Measurements from ENCODE around the gene DOCK4.
A peak's percentile ranks its signal among the peaks of the same experiment; 100 is the strongest.
"Not testable (repeated sequence)": the region's sequence is repeated elsewhere in the genome, so short reads cannot be mapped to it uniquely, and the experiment has no call there.

The DOCK4 gene

GRCh38 chr7:112132051-112132694, 74.0 kb downstream of the DOCK4 start:
- no peak for DNase-seq

GRCh38 chr7:112130729-112131410, 75.3 kb downstream of the DOCK4 start:
- DNase-seq, result no peak

- no peak for DNase-seq
These were observed 76.4 kb downstream of the DOCK4 start for GRCh38 chr7:112129655-112130323.

GRCh38 chr7:112128461-112129425, 77.5 kb downstream of the DOCK4 start:
- not testable (repeated sequence) for DNase-seq

GRCh38 chr7:112128041-112128440, 78.2 kb downstream of the DOCK4 start:
- DNase-seq, result not testable (repeated sequence)

GRCh38 chr7:112125250-112125649, 80.9 kb downstream of the DOCK4 start:
- DNase-seq, result no peak

GRCh38 chr7:112124061-112124766, 82.0 kb downstream of the DOCK4 start:
- DNase-seq, result no peak

- DNase-seq, result peak; percentile 3
These were observed 83.4 kb downstream of the DOCK4 start for GRCh38 chr7:112122798-112123197.

GRCh38 chr7:112122144-112122543, 84.1 kb downstream of the DOCK4 start:
- no peak for DNase-seq

GRCh38 chr7:112121318-112121717, 84.9 kb downstream of the DOCK4 start:
- no peak for DNase-seq

GRCh38 chr7:112120696-112121217, 85.4 kb downstream of the DOCK4 start:
- no peak for DNase-seq

- no peak for DNase-seq
These were observed 87.3 kb downstream of the DOCK4 start for GRCh38 chr7:112118581-112119566.

- no peak for DNase-seq
These were observed 89.3 kb downstream of the DOCK4 start for GRCh38 chr7:112116894-112117293.

GRCh38 chr7:112116358-112116757, 89.8 kb downstream of the DOCK4 start:
- DNase-seq, result no peak

GRCh38 chr7:112115880-112116279, 90.3 kb downstream of the DOCK4 start:
- no peak for DNase-seq

GRCh38 chr7:112113913-112114575, 92.2 kb downstream of the DOCK4 start:
- DNase-seq, result no peak

- peak; percentile 27 for DNase-seq
These were observed 93.4 kb downstream of the DOCK4 start for GRCh38 chr7:112112822-112113255.

GRCh38 chr7:112110651-112111050, 95.5 kb downstream of the DOCK4 start:
- no peak for DNase-seq

- no peak for DNase-seq
These were observed 96.0 kb downstream of the DOCK4 start for GRCh38 chr7:112110175-112110574.

- no peak for DNase-seq
These were observed 97.2 kb downstream of the DOCK4 start for GRCh38 chr7:112108981-112109380.

Measured in fibroblast of skin of scalp (primary cell).